Stimulated activated CD8-positive, alpha-beta memory T cell treated with anti-CD3 and anti-CD28 coated beads, Interleukin-2, amount 100 ng/mL, for 48 hours (primary cell): ENCODE measurements around the gene BZW1.
A peak's percentile ranks its signal among the peaks of the same experiment; 100 is the strongest.

ENCODE experiments used
- DNase-seq, 2 donors: peaks; one replicate each; pipeline ENCODE4 v3.0.0-alpha.2; 2020; ENCODE audit warnings: low read depth in 2 of 2

Gene BZW1

GRCh38 chr2:200834701-200835100 is 23.0 kb downstream of the BZW1 start:
- DNase-seq = no peak

GRCh38 chr2:200839513-200839912 is 27.8 kb downstream of the BZW1 start:
- no peak for DNase-seq

DNA sequence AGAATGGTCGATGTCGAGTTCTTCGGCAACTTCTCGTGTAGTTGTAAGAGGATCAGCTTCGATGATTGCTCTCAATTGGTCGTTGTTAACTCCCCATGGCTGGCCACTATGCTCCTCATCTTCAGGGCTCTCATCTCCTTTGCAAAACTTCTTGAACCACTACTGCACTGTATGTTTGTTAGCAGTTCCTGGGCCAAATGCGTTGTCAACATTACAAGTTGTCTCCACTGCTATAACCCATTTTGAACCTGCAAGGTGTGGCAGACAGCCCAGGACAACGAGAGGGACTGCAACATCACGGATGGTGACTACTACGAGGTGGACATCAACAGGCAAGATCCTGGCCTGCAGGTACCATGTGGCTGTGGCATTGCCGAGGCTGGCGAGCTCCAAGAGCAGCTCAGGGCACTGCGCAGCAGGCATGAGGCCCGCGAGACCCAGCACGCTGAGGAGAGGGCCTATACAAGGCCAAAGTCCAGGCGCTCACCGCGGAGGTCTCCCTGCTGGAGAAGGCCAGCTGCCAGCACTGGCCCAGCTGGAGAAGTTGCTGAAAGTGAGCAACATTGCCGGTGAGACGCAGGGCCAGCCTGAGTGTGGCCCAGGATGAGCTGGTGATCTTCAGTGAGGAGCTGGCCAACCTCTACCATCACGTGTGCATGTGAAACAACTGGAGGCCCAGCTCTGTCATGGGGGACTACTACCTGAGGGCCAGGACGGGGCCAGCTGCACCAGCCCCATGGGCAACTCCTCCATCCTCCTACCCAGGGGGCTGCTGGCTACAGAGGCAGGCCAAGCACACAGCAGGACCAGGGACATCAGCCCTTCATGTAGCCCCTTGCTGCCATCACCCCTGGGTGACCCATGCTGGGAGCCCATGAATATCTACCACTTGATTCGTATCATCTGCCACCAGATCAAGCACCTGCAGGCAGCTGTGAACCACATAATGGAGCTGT is 32.6 kb downstream of the BZW1 start:
- DNase-seq = no peak

GRCh38 chr2:200845194-200845593 is 33.5 kb downstream of the BZW1 start:
- DNase-seq = no peak

GRCh38 chr2:200845669-200846325 is 34.1 kb downstream of the BZW1 start:
- no peak for DNase-seq

- no peak for DNase-seq
Observed at GRCh38 chr2:200847269-200847668, 35.6 kb downstream of the BZW1 start.

- DNase-seq = no peak
Observed at GRCh38 chr2:200847939-200848338, 36.2 kb downstream of the BZW1 start.

DNA sequence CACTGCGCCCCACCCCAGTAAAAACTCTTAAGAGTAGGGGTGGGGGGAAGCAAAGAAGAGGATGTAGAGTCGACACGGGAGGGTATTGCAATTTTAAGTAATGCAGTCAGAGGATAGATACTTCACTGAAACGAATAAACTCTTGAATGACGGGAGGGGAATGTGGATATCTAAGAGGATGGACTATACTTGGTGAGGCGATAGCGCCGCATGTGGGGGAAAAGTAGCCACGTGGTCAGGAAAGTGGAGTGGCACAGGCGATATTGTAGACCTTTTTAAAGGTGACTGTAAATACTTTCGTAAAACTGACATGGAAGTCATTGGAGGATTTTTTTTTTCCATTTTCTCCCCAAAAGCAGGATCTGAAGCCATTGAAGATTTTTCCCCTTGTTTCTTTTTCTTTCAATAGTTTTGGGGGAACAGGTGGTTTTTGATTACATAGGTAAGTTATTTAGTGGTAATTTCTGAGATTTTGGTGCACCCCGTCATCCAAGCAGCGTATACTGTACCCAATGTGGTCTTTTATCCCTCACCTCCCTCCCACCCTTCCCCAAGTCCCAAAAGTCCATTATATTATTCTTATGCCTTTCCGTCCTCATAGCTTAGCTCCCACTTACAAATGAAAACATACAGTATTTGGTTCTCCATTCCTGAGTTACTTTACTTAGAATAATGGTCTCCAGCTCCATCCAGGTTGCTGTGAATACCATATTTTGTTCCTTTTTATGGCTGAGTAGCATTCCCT is 39.0 kb downstream of the BZW1 start:
- DNase-seq = no peak

DNA sequence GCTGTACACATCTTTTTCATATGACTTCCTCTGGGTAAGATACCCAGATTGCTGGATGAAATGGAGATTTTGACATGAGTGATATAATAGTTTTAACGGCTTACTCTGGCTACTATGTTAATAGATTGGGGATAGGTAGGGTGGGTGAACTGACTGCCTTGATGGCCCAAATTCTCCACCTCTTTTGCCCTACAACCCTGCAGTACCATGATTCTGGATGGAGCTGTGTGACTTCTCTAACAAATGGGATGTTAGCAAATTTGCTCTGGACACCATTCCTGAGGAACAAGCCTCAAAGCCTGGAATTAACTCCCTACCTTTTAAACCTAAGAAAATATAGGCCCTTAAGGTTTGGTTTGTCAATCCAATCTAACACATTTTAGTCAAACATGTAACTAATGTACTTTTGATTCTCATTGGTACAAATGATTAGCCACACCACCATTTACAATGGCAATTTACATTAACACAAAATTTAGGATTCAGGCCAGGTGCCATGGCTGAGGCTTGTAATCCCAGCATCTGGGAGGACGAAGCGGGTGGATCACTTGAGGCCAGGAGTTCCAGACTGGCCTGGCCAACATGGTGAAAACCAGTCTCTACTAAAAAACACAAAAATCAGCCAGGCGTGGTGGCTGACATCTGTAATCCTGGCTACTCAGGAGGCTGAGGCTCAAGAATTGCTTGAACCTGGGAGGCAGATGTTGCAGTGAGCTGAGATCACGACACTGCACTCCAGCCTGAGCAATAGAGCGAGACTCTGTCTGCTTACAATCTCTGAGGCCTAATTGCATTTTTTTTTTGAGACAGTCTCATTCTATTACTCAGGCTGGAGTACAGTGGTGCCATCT is 39.9 kb downstream of the BZW1 start:
- no peak for DNase-seq

DNA sequence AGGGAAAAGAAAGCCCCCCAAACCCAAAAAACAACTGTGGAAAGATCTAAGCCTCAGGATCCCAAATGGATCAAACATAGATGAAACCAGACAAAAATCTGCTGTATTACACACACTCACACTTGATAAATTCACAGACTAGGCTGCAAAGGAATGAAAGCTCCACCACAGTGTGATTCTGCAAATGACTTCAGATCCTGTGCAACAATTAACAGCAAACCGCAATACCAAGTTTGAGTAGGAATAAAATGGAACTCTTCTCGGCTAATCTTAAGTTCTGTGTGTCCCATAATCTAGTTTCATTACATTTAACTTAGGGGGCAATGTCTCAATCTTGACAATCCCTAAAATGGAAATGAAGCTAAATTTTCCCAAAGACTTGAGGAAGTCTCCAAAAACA is 40.9 kb downstream of the BZW1 start:
- no peak for DNase-seq

DNA sequence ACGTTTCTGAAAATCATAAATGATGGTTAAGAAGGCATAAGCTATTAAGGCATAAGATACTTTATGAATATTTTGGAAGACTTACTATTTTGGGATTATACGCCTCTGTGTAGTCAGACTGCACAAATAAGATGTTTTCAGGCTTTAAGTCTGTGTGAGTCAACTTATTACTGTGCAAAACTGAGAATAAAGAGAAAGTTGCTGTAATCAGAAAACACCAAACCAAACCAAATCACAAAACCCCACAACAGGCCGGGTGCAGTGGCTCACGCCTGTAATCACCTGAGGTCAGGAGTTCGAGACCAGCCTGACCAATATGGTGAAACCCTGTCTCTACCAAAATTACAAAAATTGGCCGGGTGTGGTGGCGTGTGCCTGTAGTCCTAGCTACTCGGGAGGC is 45.1 kb downstream of the BZW1 start:
- no peak for DNase-seq

GRCh38 chr2:200860092-200860795 is 48.5 kb downstream of the BZW1 start:
- no peak for DNase-seq

GRCh38 chr2:200861617-200862155 is 50.0 kb downstream of the BZW1 start:
- DNase-seq = no peak

GRCh38 chr2:200862532-200863000 is 50.9 kb downstream of the BZW1 start:
- peak in 1 of 2 donors; percentile 41 for DNase-seq

DNA sequence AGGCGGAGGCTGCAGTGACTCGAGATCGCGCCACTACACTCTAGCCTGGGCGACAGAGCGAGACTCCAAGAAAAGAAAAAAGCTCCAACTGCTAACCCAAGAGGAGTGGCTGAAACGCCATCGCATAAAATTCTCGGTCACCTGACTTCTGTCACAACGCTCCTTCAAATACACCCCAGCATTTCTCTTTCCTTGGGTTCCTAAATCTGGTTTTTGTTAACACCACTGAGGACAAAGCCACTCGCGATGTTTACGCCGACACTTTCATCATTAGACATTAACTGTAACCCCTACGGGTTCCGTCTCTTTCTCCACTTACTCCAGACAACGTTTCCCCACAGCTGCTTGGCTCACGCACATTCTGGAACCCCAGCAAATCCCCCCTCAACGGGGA is 52.1 kb downstream of the BZW1 start:
- no peak for DNase-seq

GRCh38 chr2:200864176-200865034 is 52.7 kb downstream of the BZW1 start, which contains the start of gene CLK1:
Gene CLK1, minus strand, starts transcription at chr2:200864658. Its CDS starts 2,796 bp downstream, at chr2:200861862.
- peak; percentile 97 for DNase-seq

DNA sequence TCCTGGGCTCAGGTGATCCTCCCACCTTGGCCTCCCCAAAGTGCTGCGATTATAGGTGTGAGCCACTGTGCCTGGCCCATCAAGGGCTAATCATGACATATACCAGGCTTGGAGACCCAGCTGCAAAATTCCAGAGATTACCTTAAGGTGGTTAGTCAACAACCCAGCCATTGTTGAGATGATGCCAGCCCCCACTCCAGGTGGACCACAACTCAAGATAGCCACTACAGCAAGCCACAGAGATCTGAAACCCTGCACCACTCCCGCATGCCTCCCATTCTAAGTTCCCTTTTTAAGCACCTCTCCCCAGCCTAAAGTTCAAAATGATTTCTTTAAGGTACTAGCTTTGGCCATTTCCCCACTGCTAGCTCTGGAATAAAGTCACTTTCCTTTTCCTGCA is 57.3 kb downstream of the BZW1 start:
- no peak for DNase-seq

GRCh38 chr2:200871151-200871550 is 59.4 kb downstream of the BZW1 start:
- no peak for DNase-seq

GRCh38 chr2:200873560-200873959 is 61.9 kb downstream of the BZW1 start:
- no peak for DNase-seq
